Prostate gland (tissue), 1 donor: ENCODE results near the gene TBCC.

Experiments
- POLR2A ChIP-seq: fragments of 450-650 bp; IDR thresholded peaks from one replicate; pipeline ENCODE4 v1.6.1; 2016; ENCODE audit warnings: antibody characterized with exemption, mild to moderate bottlenecking
- POLR2AphosphoS5 ChIP-seq: sonication (generic); formaldehyde crosslinking; IDR thresholded peaks from one replicate; pipeline ENCODE4 v1.6.1; 2017; ENCODE audit warnings: antibody characterized with exemption

GRCh38 chr6:42745640-42746462, at the start of gene TBCC:
- TF ChIP-seq POLR2AphosphoS5 (peak; percentile 98), POLR2A (peak; percentile 97)
